GM13976 (cell line): ENCODE measurements around the gene ITGB3.

ENCODE experiments used
- DNase-seq: peaks from one replicate; pipeline ENCODE4 v3.0.0; 2012; ENCODE audit warnings: low spot score
- in situ Hi-C: fragments of 300-500 bp; cut with MboI; formaldehyde crosslinking; loops from one replicate; pipeline ENCODE4 v1.12.0; 2022; ENCODE audit warnings: low sequenced_read_pairs, mixed read lengths, inconsistent platforms; ENCODE audit not compliant: unreplicated experiment
- TF ChIP-seq, protein P1 (sequence below): IDR thresholded peaks from 2 replicates; pipeline ENCODE4 v1.5.1; 2012; ENCODE audit warnings: borderline replicate concordance, mild to moderate bottlenecking; ENCODE audit not compliant: insufficient read depth; ENCODE audit errors: extremely low read depth, missing control alignments, control extremely low read depth

The ITGB3 gene

DNA sequence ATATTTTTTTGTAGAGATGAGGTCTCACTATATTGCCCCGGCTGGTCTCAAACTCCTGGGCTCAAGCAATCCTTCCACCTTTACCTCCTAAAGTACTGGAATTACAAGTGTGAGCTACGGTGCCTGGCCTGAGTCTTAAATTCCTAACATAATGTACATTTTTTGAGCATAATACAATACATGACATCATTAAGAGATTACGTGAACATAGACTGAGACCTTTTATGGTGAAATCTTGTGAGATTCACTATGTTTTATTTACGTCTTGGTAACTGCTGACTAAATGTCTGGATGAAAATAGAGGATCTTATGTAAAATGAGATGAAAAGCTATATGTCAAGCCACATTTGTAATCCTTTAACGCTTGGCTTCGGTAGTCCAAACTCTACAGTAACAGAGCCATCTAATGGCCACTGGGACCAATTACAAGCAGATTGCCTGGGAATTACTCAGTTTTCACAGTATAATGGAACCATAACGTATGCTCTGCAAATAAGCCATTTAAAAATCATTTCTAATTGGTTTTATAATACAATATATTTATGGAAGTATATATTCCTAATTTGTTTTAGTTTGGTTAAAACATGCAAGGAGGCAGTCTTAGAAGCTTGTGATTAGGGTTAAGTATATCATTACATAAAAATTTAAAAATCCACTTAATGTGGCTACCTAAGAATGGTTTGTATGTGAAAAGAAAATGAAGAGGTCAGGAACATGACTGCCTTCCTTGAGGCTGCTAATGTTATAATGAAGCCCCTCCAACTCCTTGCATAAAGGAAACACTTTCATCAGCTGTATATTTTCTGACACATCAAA lies 62.0 kb downstream of the ITGB3 start:
- in situ Hi-C loops, result no loop called here
- TF ChIP-seq, protein P1, sequence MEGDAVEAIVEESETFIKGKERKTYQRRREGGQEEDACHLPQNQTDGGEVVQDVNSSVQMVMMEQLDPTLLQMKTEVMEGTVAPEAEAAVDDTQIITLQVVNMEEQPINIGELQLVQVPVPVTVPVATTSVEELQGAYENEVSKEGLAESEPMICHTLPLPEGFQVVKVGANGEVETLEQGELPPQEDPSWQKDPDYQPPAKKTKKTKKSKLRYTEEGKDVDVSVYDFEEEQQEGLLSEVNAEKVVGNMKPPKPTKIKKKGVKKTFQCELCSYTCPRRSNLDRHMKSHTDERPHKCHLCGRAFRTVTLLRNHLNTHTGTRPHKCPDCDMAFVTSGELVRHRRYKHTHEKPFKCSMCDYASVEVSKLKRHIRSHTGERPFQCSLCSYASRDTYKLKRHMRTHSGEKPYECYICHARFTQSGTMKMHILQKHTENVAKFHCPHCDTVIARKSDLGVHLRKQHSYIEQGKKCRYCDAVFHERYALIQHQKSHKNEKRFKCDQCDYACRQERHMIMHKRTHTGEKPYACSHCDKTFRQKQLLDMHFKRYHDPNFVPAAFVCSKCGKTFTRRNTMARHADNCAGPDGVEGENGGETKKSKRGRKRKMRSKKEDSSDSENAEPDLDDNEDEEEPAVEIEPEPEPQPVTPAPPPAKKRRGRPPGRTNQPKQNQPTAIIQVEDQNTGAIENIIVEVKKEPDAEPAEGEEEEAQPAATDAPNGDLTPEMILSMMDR, result peak; percentile 78
- peak; percentile 64 for DNase-seq

DNA sequence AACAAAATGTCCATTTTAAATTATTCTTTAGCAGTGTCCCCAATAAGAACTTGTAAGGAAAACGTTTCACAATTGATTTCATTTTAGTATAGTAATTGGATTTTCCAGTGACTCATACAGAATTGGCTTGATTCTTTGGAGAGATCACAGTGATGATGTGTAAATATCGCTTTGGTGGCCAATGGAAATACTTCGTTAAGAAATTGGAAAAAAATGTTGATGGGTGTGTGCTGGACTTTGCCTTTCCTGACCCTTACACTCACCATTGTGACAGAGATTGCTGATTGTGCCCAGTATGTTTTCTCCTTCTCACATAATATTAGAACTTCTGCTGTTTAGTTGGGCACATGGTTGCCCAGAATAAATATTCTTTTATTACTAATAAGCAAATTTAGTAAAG lies 62.7 kb downstream of the ITGB3 start:
- no peak for DNase-seq
- TF ChIP-seq, protein P1, result no peak
- in situ Hi-C loops, result no loop called here

DNA sequence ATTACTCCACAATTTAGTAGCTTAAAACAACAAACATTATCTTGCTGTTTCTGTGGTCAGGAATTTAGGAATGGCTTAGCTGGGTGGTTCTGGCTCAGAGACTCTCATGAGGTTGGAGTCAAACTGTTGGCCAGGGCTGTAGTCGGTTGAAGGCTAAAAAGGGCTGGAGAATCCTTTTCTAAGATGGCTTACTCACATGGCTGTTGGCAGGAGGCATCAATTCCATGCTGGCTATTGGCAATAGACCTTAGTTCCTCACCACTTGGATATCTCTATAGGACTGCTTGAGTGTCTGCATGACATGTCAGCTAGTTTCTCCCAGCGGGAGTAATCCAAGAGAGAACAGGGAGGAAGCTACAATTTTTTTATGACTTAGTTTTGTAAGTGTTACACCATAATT lies 63.5 kb downstream of the ITGB3 start:
- DNase-seq, result no peak
- TF ChIP-seq, protein P1, result no peak
- in situ Hi-C loops, result no loop called here

DNA sequence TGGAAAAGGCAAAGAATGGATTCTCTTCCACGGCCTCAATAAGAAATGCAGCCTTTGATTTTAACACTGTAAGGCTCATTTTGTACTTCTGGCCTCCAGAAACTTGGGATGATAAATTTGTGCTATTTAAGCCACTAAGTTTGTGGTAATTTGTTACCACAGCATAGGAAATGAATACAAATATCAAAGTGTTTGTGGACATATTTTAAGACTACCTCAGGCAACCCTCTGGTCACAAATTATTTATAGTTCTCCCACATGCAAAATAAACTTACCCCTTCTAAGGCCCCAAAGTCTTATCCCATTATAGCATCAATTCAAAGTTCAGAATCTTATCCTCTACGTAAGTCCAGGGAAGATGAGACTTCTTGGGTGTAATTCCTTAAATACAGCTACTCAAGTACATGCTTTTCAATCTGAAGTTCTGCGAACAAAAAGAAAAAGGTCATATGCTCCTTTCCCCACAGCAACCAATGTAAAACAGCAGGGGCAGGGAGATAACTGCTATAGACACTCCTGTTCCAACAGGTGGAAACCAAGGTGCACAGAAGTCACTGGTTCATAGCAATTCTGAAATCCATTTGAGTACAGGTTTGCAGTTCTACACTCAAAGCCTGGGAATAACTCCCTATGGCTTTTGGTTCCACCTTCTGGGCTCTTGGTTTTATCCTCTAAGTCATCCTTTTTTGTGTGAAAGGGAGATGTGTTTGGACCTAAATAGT lies 64.7 kb downstream of the ITGB3 start:
- in situ Hi-C loops, result no loop called here
- DNase-seq, result no peak
- TF ChIP-seq, protein P1, result no peak

DNA sequence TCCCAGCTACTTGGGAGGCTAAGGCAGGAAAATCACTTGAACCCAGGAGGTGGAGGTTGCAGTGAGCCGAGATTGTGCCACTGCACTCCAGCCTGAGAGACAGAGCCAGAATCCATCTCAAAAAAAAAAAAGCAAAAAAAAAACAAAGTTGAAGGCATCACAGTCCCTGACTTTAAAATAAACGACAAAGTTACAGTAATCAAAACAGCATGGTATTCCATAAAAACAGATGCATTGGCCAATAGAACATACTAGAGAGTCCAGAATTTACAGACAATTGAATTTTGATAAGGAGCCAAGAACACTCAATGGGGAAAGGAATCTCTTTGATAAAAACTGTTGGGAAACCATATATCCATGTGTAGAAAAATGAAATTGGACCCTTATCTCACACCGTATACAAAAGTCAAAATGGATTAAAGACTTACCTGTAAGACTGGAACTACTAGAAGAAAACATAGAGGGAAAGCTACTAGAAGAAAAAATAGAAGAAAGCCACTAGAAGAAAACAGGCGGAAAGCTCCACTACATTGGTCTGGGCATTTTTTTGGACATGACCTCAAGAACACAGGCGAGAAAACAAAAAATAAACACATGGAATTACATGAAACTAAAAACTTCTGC lies 67.4 kb downstream of the ITGB3 start:
- no peak for DNase-seq

More for the DNA sequence above, 67.4 kb downstream of the ITGB3 start:
- TF ChIP-seq, protein P1, result no peak
- in situ Hi-C loops, result no loop called here
